H9 (cell line): ENCODE data around the gene PGM2. TPM values are rescaled to one million over a fixed set of nuclear protein-coding genes. Genes with fewer than 3 reads are reported as not detected.
"Not testable (repeated sequence)": the region's sequence is repeated elsewhere in the genome, so short reads cannot be mapped to it uniquely, and the experiment has no call there.

ENCODE experiments used
- DNase-seq: peaks from one replicate; pipeline ENCODE4 v3.0.0-alpha.2; 2017
- H2AFZ ChIP-seq: one replicate; pipeline ENCODE4 v1.6.1; 2013; ENCODE audit warnings: mild to moderate bottlenecking, low read length, control low read depth, moderate library complexity
- H2AK5ac ChIP-seq: 2 replicates; pipeline ENCODE4 v1.6.1; 2013; ENCODE audit warnings: low read length, control low read depth, mixed read lengths; ENCODE audit not compliant: insufficient read length
- H2BK120ac ChIP-seq: one replicate; pipeline ENCODE4 v1.6.1; 2013; ENCODE audit warnings: low read depth, mild to moderate bottlenecking, low read length, control low read depth, inconsistent platforms; ENCODE audit not compliant: poor library complexity, severe bottlenecking
- H2BK12ac ChIP-seq: 2 replicates; pipeline ENCODE4 v1.6.1; 2013; ENCODE audit warnings: low read length, control low read depth, mixed read lengths, low read depth; ENCODE audit not compliant: insufficient read length
- H2BK15ac ChIP-seq: 2 replicates; pipeline ENCODE4 v1.6.1; 2013; ENCODE audit warnings: low read depth, low read length, control low read depth
- H2BK20ac ChIP-seq: one replicate; pipeline ENCODE4 v1.6.1; 2013; ENCODE audit warnings: low read depth, mild to moderate bottlenecking, low read length, control low read depth, inconsistent platforms; ENCODE audit not compliant: poor library complexity, severe bottlenecking
- H2BK5ac ChIP-seq: 2 replicates; pipeline ENCODE4 v1.6.1; 2013; ENCODE audit warnings: low read length, control low read depth, mixed read lengths; ENCODE audit not compliant: insufficient read length
- H3K14ac ChIP-seq: 2 replicates; pipeline ENCODE4 v1.6.1; 2013; ENCODE audit warnings: low read length, control low read depth; ENCODE audit not compliant: insufficient read depth
- H3K18ac ChIP-seq: 2 replicates; pipeline ENCODE4 v1.6.1; 2013; ENCODE audit warnings: low read depth, mild to moderate bottlenecking, mixed read lengths, low read length, control low read depth; ENCODE audit not compliant: insufficient read length
- H3K23ac ChIP-seq: 2 replicates; pipeline ENCODE4 v1.6.1; 2013; ENCODE audit warnings: low read length, control low read depth, mixed read lengths, low read depth; ENCODE audit not compliant: insufficient read length
- H3K23me2 ChIP-seq: 2 replicates; pipeline ENCODE4 v1.6.1; 2013; ENCODE audit warnings: low read depth, mild to moderate bottlenecking, mixed read lengths, low read length, control low read depth; ENCODE audit not compliant: insufficient read length, poor library complexity, severe bottlenecking
- H3K27ac ChIP-seq: 2 replicates; pipeline ENCODE4 v1.5.1; 2013; ENCODE audit warnings: low read length, control low read depth, mixed read lengths, low read depth; ENCODE audit not compliant: insufficient read length
- H3K27me3 ChIP-seq: 2 replicates; pipeline ENCODE4 v1.6.1; 2013; ENCODE audit warnings: low read length, control low read depth, inconsistent platforms; ENCODE audit not compliant: insufficient read depth
- H3K4ac ChIP-seq: 2 replicates; pipeline ENCODE4 v1.6.1; 2013; ENCODE audit warnings: low read depth, mild to moderate bottlenecking, control low read depth, inconsistent platforms, low read length, moderate library complexity
- H3K4me1 ChIP-seq: 2 replicates; pipeline ENCODE4 v1.6.1; 2013; ENCODE audit warnings: low read length, control low read depth, inconsistent platforms; ENCODE audit not compliant: insufficient read depth
- H3K4me2 ChIP-seq: 2 replicates; pipeline ENCODE4 v1.6.1; 2013; ENCODE audit warnings: low read length, control low read depth, mixed read lengths; ENCODE audit not compliant: insufficient read length, insufficient read depth
- H3K56ac ChIP-seq: 2 replicates; pipeline ENCODE4 v1.6.1; 2013; ENCODE audit warnings: low read depth, mild to moderate bottlenecking, mixed read lengths, low read length, control low read depth; ENCODE audit not compliant: insufficient read length
- H3K79me1 ChIP-seq: 2 replicates; pipeline ENCODE4 v1.6.1; 2013; ENCODE audit warnings: low read depth, mild to moderate bottlenecking, moderate library complexity, low read length, control low read depth, inconsistent platforms; ENCODE audit not compliant: insufficient read depth, poor library complexity, severe bottlenecking
- H3K79me2 ChIP-seq: 2 replicates; pipeline ENCODE4 v1.6.1; 2013; ENCODE audit warnings: low read length, control low read depth, inconsistent platforms; ENCODE audit not compliant: insufficient read depth
- H3K9ac ChIP-seq: 2 replicates; pipeline ENCODE4 v1.6.1; 2013; ENCODE audit warnings: low read length, control low read depth, mixed read lengths; ENCODE audit not compliant: insufficient read length; ENCODE audit errors: extremely low read depth
- H3K9me3 ChIP-seq: one replicate; pipeline ENCODE4 v1.6.1; 2013; ENCODE audit warnings: low read depth, low read length, inconsistent platforms; ENCODE audit not compliant: control insufficient read depth
- H3T11ph ChIP-seq: one replicate; pipeline ENCODE4 v1.6.1; 2013; ENCODE audit warnings: mild to moderate bottlenecking, low read length, control low read depth, inconsistent platforms
- H4K20me1 ChIP-seq: one replicate; pipeline ENCODE4 v1.6.1; 2013; ENCODE audit not compliant: control insufficient read depth, insufficient read length, insufficient read depth
- H4K5ac ChIP-seq: 2 replicates; pipeline ENCODE4 v1.6.1; 2013; ENCODE audit warnings: low read depth, mild to moderate bottlenecking, mixed read lengths, low read length, control low read depth; ENCODE audit not compliant: insufficient read length
- H4K8ac ChIP-seq: replicated peaks from 2 replicates; pipeline ENCODE4 v1.6.1; 2013; ENCODE audit warnings: low read length, control low read depth, mixed read lengths, low read depth; ENCODE audit not compliant: insufficient read length
- H4K91ac ChIP-seq: 2 replicates; pipeline ENCODE4 v1.6.1; 2013; ENCODE audit warnings: low read depth, mild to moderate bottlenecking, moderate library complexity, mixed read lengths, low read length, control low read depth; ENCODE audit not compliant: insufficient read length
- H3K27ac Mint-ChIP-seq, 3 experiments: 2 replicates in 2 of 3; 3 replicates in 1 of 3; pipeline ENCODE4 v1.8.0; 2020 to 2021; ENCODE audit warnings: mixed read lengths in 3 of 3, mild to moderate bottlenecking in 1 of 3, moderate library complexity in 1 of 3
- H3K27me3 Mint-ChIP-seq: 2 replicates; pipeline ENCODE4 v1.8.0; 2021; ENCODE audit warnings: low read depth, mild to moderate bottlenecking, moderate library complexity, mixed read lengths
- H3K36me3 Mint-ChIP-seq, 3 experiments: 2 replicates in 2 of 3; 3 replicates in 1 of 3; pipeline ENCODE4 v1.8.0; 2020 to 2021; ENCODE audit warnings: low read depth in 3 of 3, mixed read lengths in 3 of 3; ENCODE audit not compliant: insufficient read depth in 1 of 3
- H3K4me1 Mint-ChIP-seq, 2 experiments: 2 replicates each; pipeline ENCODE4 v1.8.0; 2020; ENCODE audit warnings: mixed read lengths in 2 of 2
- H3K4me3 Mint-ChIP-seq, 2 experiments: 2 replicates in 1 of 2; 3 replicates in 1 of 2; pipeline ENCODE4 v1.8.0; 2020 to 2021; ENCODE audit warnings: mild to moderate bottlenecking in 2 of 2, mixed read lengths in 2 of 2, moderate library complexity in 1 of 2
- H3K9me3 Mint-ChIP-seq, 2 experiments: 2 replicates in 1 of 2; 3 replicates in 1 of 2; pipeline ENCODE4 v1.8.0; 2020; ENCODE audit warnings: mild to moderate bottlenecking in 2 of 2, mixed read lengths in 2 of 2, moderate library complexity in 1 of 2
- WGBS: extraction: QIAGEN DNeasy Blood & Tissue Kit; methylation state at CpG from one replicate; pipeline ENCODE4 v1.1.7; 2013; ENCODE audit warnings: missing lambda C conversion rate, low lambda C conversion rate, mixed read lengths; ENCODE audit not compliant: insufficient read length; ENCODE audit errors: extremely low coverage; 5-methylcytosine and 5-hydroxymethylcytosine counted together
- total RNA-seq: library from RNA; stranded (reverse); gene quantifications from 2 replicates; pipeline ENCODE4 v1.2.1, GENCODE V29; 2021
- TF ChIP-seq, protein P1 (sequence below): fragments of 200-600 bp; sonication (generic); conservative IDR thresholded peaks from 3 replicates; pipeline ENCODE4 v1.8.0; 2021; ENCODE audit warnings: antibody characterized with exemption, mild to moderate bottlenecking

PGM2 gene
- total RNA-seq, 1 experiment from 2014 or later: 26.6 TPM

DNA sequence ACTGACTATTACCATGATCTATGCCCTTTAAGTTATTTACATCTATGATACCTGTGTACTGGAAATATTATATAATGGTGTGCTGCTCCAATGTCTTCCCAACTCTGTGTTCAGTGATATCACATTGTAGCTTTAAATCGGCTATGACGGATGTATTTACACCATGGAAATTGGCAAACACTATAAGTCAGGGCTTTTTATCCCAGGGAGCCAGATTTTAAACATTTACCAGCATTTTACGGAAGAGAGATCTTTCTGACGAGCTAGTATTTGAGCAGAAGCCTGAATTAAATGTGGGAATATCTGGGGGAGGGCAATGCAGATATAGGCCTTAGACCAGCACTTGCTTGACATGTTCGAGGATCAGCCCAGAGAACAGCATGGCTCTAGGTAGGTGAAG, 7.7 kb upstream of the PGM2 start:
- no peak overlapping the region for H2BK5ac ChIP-seq
- no peak overlapping the region for H3K9ac ChIP-seq
- H3K4ac ChIP-seq: no peak overlapping the region
- H3K18ac ChIP-seq: no peak overlapping the region
- no peak for DNase-seq
- no peak overlapping the region for H3T11ph ChIP-seq
- no peak overlapping the region for H4K5ac ChIP-seq
- no peaks in the 10 kb centered on the region for H3K79me1 ChIP-seq
- H2AFZ ChIP-seq: no peak overlapping the region
- peaks cover 4% of the 10 kb centered on the region; the same call in 1 of the 2 replicates for H3K27me3 Mint-ChIP-seq
- no peak overlapping the region for H2BK120ac ChIP-seq
- peaks cover 11 to 17% of the 10 kb centered on the region in 2 experiments for H3K9me3 Mint-ChIP-seq
- peaks cover 4 to 7% (median 5%) of the 10 kb centered on the region in 3 experiments for H3K36me3 Mint-ChIP-seq
- H3K56ac ChIP-seq: no peak overlapping the region
- no peaks in the 10 kb centered on the region for H3K79me2 ChIP-seq
- WGBS: no CpG with 5 or more reads among the region's 5 CpGs
- H3K23me2 ChIP-seq: no peaks in the 10 kb centered on the region
- 0 out of 2 replicates have a peak, but pooled peaks cover 2% of the 10 kb centered on the region for H3K4me1 ChIP-seq
- no peak overlapping the region for H3K4me2 ChIP-seq
- no peak overlapping the region for H2BK12ac ChIP-seq
- H3K14ac ChIP-seq: no peak overlapping the region
- no peak overlapping the region for H2BK20ac ChIP-seq
- H3K4me3 Mint-ChIP-seq: no peak overlapping the region; a peak in 1 of 5 replicates
- no peaks in the 10 kb centered on the region for H3K9me3 ChIP-seq
- H2AK5ac ChIP-seq: no peak overlapping the region
- H3K27ac Mint-ChIP-seq: no peak overlapping the region
- TF ChIP-seq, protein P1, sequence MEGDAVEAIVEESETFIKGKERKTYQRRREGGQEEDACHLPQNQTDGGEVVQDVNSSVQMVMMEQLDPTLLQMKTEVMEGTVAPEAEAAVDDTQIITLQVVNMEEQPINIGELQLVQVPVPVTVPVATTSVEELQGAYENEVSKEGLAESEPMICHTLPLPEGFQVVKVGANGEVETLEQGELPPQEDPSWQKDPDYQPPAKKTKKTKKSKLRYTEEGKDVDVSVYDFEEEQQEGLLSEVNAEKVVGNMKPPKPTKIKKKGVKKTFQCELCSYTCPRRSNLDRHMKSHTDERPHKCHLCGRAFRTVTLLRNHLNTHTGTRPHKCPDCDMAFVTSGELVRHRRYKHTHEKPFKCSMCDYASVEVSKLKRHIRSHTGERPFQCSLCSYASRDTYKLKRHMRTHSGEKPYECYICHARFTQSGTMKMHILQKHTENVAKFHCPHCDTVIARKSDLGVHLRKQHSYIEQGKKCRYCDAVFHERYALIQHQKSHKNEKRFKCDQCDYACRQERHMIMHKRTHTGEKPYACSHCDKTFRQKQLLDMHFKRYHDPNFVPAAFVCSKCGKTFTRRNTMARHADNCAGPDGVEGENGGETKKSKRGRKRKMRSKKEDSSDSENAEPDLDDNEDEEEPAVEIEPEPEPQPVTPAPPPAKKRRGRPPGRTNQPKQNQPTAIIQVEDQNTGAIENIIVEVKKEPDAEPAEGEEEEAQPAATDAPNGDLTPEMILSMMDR: no peak
- no peak overlapping the region for H4K91ac ChIP-seq
- peaks cover 6% of the 10 kb centered on the region in 2 experiments; a peak in 3 of 4 replicates for H3K4me1 Mint-ChIP-seq
- H3K27ac ChIP-seq: no peak overlapping the region
- no peak overlapping the region for H2BK15ac ChIP-seq
- no peak overlapping the region for H3K23ac ChIP-seq
- H4K8ac ChIP-seq: no peak overlapping the region
- no peaks in the 10 kb centered on the region for H3K27me3 ChIP-seq
- no peaks in the 10 kb centered on the region for H4K20me1 ChIP-seq

DNA sequence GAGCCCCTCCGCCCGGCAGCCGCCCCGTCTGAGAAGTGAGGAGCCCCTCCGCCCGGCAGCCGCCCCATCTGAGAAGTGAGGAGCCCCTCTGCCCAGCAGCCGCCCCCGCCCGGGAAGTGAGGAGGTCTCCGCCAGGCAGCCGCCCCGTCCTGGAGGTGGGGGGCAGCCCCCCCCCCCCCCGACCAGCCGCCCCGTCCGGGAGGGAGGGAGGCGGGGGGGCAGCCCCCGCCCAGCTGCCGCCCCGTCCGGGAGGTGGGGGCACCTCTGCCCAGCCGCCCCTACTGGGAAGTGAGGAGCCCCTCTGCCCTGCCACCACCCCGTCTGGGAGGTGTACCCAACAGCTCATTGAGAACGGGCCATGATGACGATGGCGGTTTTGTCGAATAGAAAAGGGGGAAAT, 6.0 kb upstream of the PGM2 start:
- H3K14ac ChIP-seq, H3K4ac ChIP-seq, H2BK20ac ChIP-seq, H3K79me2 ChIP-seq, H3K27ac Mint-ChIP-seq, H2BK120ac ChIP-seq, H3K23me2 ChIP-seq, H2AFZ ChIP-seq, H3K4me1 ChIP-seq, H3K9me3 ChIP-seq, H3K23ac ChIP-seq, H3K79me1 ChIP-seq, H3K18ac ChIP-seq, H3K27me3 ChIP-seq, H4K8ac ChIP-seq, H2AK5ac ChIP-seq, H4K5ac ChIP-seq, H4K91ac ChIP-seq, H3K9ac ChIP-seq, H2BK12ac ChIP-seq, H3T11ph ChIP-seq, H3K27ac ChIP-seq, H2BK5ac ChIP-seq, DNase-seq, H3K36me3 Mint-ChIP-seq, H3K4me3 Mint-ChIP-seq, H3K4me2 ChIP-seq, H3K56ac ChIP-seq, H4K20me1 ChIP-seq, H2BK15ac ChIP-seq: not testable (repeated sequence)
- Mint-ChIP-seq H3K4me1 (peaks cover 4 to 10% of the 10 kb centered on the region in 2 experiments; a peak in 3 of 4 replicates), H3K9me3 (peaks cover 11 to 14% of the 10 kb centered on the region in 2 experiments), H3K27me3 (peaks cover 14% of the 10 kb centered on the region)
- WGBS: no CpG with 5 or more reads among the region's 28 CpGs
